ENCODE measurements around the gene TASOR.

TASOR gene

DNA sequence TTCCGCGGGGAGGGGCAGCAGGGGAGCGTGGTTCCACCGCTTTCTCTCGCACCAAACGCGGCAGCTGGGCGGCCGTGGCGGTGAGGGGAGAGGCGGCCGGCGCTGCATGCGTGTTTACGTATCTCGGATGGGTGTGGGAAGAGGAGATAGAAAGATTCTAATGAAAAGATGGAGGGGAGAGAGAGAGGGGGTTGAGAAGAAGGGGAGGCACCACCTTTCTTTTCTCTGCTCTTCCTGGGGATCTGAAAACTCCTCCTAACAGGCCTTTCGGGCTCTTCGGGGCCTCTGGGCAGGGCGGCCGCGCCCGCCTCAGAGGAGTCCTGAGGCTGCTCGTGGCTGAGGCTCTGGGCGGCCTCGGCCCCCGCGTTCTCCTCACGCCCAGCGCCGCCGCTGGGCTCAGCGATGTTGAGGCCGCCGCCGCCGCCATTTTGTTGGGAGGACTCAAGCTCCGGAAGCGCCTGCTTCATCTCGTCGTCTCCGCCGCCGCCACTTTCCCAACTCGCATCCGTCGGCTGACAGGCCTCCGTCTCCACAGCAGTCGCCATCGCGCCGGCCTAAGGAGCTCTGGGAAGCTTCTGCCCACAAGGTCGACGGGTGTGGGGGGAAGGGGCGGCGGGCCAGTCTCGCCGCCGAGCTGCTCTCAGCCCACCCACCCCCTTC, 473 bp downstream of the TASOR start:
- DNase-seq (ENCODE audit: low read depth) = peak; percentile 43

DNA sequence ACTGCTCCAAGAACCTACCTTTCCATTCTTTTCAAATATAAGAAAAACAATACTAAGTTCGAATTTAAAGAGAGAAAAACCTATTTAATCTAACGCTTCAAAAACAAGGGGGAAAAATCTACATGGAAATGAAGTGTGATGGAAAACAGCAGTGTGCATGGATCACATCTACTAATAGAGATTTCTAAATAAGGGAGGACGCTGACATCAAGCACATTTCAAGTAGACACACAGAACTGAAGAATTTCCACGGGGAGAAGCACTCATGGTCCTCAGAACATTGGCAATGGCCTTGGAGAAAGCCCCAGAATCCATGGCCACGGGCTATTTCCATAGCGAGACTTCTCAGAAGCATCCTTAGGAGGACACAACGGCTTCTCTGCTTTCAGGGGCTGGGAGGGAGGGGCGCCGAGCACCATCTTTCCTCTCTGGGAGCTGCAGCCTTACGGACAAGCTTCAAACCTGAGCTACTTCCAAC, 1.0 kb downstream of the TASOR start:
- DNase-seq (ENCODE audit: low read depth) = no peak

DNA sequence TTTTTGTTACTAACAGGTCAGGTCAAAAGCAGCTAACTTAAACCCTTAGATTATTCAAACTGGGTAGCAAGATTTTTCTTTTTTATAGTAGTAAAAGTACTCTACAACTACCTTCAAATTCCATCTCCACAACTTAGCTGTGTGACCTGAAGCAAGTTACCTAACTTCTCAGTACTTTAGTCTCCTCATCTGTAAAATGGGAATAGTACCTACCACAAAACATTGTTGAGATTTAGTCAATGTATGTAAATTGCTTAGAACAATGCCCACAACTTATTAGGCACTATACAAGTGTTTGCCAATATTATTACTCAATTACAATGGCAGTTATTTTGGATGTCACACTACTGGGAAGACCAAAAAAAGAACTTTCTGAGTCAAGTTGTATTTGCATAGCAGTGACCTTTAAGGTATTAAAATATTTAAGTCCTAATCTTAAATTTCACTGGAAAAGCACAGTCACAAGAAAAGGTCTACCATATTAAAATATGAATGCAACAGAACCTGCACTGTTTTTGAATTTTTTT, 2.9 kb downstream of the TASOR start:
- DNase-seq (ENCODE audit: low read depth) = no peak

- DNase-seq (ENCODE audit: low read depth) = no peak
These were observed 5.8 kb downstream of the TASOR start for GRCh38 chr3:56677286-56677685.

DNA sequence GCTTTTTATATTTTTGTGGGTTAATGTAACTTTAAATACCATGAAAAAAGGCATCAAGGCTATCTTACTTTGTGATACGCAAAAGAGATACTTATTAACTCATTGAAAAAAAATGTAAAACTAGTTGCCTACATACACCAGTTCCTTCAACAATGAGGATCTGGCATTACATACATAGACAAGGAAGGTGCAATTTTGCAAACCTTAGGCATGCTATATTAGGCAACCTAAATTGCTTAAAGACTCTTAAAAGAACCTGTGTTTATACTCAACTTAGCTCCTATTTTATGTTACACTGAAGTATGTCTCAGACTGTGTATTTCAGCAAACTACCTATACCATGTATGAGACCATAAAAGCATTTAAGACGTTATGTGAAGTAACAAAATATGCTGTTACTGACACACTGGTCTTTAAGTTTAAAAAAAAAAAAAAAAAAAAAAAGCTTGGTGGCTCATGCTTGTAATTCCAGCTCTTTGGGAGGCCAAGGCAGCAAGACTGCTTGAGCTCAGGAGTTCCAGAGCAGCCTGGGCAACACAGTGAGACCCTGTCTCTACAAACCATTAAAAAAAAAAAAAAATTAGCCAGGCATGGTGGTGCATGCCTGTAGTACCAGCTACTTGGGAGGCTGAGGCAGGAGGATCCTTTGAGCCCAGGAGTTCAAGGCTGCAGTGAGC, 9.1 kb downstream of the TASOR start:
- DNase-seq (ENCODE audit: low read depth) = no peak

DNA sequence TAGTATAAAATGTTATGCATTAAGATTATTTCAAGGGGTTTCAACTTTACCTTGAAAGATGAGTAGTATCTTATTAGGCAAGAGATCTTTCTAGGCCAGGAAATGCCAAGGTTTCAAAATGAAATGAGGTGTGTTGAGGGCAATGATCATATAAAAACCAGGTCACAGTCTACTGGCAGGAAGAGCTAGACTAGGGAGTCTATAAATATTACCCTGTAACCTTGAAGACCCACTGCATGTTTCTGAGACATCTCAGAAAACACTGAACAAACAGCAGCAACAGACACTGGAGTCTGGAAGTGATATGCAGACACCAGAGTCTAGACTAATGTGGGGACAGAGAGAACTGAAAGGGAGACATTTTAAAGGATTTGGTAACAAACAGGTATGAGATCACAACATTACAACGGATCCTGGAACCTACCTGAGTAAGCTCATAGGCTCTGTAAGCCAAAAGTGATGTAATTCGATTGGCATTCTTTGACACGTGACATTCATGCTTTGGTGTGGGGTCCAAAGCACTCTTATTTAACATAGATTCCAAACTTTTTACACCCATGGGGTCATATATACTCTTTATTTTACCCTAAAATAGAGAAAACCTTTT, 15.0 kb downstream of the TASOR start:
- no peak for DNase-seq (ENCODE audit: low read depth)

- no peak for DNase-seq (ENCODE audit: low read depth)
These were observed 18.2 kb downstream of the TASOR start for GRCh38 chr3:56664823-56665222.

DNA sequence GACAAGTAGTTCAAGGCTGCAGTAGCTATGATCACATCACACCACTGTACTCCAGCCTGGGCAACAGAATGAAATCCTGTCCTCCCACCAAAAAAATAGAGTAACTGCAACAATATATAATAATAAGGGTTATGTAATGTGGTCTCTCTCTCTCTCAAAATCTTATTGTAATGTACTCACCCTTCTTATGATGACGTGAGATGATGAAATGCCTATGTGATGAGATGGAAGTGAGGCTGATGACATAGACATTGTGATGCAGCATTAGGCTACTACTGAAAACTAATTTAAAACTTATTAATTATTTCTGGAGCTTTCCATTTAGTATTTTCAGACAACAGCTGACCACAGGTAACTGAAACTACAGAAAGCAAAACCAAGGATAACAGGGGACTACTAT, 27.4 kb downstream of the TASOR start:
- no peak for DNase-seq (ENCODE audit: low read depth)

DNA sequence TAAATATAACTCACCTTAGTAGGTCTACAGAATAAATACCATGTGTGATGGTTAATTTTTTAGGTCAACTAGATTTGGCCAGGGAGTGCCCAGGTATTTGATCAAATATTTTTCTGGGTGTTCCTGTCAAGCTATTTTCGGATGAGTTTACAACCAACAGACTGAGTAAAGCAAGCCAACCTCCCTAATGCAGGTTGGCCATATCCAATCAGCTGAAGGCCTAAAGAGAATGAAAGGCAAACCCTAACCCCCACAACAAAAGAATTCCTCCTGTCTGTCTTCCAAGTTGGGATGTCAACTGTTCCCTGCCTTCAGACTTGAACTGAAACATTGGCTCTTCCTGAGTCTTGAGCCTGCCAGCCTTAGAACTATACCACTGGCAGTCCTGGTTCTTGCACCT, 28.6 kb downstream of the TASOR start:
- no peak for DNase-seq (ENCODE audit: low read depth)

DNA sequence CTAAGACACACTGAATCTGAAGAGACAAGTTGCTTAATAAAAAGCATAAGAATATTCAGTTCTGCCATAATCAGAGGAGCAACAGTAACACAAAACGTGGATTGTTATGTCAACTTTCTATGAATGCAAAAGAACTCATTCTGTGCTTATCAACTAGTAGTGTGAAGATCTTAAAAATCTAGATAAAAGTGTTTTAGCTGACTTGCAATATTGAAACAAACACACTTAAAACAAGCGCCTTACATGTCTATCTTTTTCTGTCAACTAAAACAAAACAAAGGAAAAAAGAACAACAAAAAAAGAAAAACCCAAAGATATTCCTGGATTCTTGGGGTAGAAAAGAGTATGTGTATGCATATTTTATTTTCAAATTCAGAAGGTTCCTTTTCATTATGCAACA, 37.7 kb downstream of the TASOR start:
- DNase-seq (ENCODE audit: low read depth) = no peak

DNA sequence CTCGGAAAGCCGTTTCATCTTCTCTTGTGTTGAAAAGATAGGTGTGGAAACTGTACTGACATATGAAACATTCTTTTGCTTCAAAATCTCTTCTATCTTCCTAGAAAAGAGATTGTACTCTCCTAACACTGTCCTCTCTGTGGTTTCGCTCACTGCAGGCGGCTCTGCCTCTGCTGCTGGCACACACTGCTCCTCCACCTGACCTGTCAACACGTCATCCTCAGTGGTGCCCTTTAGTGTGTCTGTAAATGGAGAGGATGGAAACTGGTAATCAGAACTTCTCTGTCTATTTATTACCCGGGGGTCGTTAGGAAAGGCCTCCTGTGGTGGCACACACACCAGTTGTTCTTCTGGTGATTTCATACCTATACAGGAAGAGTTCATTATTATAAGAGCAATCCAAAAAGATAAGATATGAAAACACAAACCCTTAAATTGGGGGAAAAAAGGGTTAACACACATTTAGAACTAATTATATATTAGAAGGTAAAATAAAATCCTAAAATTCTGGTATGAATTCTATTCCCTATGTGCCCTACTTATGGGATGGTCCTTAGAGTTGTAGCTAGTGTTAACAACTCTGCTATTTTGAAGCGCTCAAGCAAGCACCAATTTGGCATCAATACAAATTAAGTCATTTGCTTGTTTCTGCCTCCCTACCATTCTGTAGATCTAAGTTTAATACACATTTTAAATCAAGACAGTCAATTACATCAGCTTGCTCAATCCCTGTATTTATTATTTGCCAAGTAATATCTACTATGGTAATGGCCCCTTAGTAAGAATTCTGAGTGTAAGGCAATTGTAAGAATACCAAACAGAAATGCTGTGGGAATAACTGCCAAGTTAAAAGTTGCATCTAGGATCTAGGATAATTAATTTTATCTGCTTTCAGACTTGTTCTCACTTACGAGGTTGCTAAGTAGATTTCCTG, 49.2 kb downstream of the TASOR start:
- DNase-seq (ENCODE audit: low read depth) = no peak

Measured in GM04504 (cell line).